HG03457 (cell line): ENCODE results near the gene KY.
"Not testable (repeated sequence)": the region's sequence is repeated elsewhere in the genome, so short reads cannot be mapped to it uniquely, and the experiment has no call there.

Source experiments
- ATAC-seq: cut with Tn5 transposase; IDR thresholded peaks from one replicate; pipeline ENCODE4 v1.9.1; 2021; ENCODE audit warnings: moderate number of reproducible peaks; ENCODE audit not compliant: unreplicated experiment

KY gene

DNA sequence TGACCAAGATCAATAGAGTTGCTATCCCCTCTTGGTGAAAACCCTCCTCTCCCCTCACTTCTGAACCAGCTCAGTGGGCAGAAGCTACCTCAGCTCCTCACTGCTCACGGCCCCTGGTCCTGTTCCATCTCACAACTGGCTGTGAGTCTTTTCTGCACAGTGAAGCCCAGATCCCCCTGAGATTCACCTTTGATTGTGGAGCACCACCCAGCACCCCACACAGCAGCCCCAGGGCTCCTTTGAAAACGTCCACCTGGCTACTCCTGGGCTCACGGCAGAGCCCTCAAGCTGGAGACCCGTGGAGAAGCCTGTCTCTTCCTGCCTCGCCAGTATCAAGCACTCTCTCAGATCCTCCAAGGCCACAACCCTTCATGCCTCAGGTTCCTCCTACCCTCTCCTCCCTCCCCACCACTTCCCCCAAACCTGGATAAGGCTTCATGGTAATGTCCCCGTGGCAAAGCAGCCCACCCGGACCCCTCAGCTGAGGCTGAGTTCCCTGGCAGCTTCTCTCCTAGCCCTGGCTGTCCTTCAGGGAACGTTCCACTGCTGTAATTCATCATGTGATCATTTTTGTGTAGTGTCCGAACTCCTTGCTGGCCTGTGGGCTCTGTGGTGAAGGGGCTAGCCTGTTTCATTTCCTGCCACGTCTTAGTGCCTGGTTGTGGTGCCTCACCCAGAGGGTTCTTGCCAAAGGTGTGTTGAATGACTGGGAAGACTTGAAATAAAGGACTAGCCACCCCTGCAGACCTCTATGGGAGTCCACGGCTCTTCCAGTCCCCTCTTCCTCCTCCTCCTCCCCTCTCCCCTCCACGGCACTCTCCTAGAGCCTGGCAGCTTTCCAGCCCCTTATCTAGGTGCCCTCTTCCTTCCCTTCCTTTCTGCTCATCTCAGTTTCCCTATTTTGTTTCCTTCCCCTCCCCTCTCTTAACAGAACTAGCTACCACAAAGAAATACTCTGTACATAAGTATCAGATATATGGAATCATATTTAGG lies 44.5 kb downstream of the KY start:
- no peak for ATAC-seq

DNA sequence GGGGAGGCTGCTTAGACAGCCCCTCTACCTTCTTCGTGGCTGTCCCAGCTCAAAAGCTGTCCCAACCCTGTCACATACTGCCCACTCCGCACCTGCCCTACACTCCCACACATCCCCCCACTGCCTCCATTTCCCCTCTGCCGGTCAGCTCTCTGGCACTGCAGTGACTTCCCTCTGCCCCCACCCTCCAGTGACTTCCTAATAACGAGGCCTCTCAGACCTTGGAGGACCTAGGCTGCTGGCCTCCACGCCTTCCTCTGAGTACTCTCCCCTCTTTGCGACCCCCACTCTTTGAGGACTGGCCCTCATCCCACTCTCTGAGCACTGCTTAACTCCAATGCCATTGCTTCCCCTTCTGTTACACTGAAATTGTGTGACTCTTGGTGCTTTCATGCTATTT lies 45.3 kb downstream of the KY start:
- ATAC-seq: no peak

DNA sequence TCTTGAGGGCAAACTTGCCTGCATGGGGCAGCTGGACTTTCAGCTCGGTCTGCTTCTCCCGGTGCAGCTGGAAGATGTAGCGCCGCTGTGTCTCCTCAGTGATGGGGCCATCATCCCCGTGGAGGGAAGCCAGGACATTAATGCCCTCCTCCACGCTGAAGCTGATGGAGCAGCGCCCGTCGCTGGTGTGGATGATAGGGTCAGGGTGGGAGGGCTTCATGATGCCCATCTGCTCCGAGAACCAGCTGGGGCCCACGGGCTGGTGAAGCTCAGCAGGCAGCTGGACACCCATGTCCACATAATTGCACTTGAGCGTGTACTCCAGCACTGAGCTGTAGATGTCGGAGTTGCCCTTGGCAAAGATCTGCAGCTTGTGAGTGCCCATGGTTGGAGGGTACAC lies 46.9 kb downstream of the KY start:
- no peak for ATAC-seq

DNA sequence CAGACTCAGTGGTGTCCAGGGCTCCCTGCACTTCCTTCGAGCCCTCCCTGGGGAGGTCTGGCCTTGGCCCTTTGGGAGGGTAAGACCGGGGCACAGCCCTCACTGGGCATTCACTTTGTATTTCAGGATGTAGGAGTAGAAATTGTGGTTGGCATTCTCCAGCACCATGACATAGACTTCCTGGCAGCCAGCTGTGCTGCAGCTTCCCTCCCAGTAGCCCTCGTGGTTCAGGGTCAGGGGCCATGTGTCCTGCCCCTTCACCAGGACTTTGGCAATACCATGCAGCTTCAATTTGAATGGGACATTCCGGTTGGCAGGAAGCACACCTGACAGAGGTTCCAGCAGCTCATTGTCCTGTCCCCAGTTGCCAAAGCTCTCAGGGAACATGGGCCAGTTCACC lies 47.3 kb downstream of the KY start:
- no peak for ATAC-seq

DNA sequence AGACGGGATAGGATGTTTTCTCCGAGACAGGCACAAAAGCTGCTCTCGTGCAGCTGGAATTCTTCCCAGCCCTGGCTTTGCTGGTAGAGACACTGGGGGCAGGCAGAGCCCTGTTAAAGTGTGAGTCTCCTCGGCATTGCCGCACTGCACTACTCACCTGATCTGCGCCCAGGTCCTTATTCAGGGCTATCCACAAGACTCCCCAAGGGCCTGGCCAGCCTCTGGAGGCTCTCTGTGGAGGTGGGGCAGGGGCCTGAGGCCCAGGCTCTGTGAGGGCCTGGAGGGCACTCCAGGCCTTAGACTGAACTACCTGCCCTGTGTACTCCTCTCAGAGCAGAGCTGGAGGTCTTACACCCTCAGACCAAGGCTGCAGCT lies 48.4 kb downstream of the KY start:
- no peak for ATAC-seq

DNA sequence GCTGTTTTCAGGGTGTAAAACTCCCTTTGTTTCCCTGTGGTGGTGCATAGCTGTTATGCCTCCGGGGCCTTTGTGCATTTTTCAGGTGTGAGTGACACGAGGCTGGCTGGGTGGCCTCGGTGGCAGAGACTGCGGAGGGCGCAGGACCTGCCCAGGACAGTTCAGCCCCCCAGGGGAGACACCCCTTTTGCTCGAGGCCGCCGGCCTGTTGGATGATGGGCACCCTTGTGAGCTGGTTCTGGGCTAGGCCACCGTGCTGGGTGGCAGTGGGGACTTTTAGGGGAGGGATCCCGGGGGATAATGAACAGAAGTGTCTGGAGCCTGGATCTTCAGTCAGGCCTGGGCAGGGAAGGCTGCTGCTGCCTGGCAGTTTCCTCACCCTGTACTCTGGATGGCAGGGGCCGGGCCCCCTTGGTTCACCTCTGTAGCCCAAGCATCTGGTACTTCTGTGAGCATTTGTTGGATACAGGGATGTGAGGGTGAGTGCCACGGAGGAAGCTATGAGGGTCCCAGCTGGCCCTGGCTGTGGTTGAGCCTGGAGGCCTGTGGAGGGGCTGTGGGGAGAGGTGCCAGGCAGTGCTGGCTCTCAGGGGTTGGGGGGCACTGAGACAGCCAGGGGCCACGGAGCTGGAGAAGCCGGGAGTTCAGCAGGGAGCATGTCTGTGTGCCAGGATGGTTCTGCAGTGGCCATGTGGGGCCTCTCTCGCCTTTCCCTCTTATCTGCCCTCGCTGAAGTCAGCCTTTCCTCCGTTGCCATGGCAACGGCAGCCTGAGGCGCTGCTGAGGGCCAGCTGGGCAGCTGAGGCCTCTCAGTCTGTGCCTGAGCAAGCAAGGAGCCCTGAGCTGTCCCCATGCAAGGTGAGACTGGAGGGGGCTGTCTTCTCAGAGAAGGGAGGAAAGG lies 49.0 kb downstream of the KY start:
- ATAC-seq: no peak

DNA sequence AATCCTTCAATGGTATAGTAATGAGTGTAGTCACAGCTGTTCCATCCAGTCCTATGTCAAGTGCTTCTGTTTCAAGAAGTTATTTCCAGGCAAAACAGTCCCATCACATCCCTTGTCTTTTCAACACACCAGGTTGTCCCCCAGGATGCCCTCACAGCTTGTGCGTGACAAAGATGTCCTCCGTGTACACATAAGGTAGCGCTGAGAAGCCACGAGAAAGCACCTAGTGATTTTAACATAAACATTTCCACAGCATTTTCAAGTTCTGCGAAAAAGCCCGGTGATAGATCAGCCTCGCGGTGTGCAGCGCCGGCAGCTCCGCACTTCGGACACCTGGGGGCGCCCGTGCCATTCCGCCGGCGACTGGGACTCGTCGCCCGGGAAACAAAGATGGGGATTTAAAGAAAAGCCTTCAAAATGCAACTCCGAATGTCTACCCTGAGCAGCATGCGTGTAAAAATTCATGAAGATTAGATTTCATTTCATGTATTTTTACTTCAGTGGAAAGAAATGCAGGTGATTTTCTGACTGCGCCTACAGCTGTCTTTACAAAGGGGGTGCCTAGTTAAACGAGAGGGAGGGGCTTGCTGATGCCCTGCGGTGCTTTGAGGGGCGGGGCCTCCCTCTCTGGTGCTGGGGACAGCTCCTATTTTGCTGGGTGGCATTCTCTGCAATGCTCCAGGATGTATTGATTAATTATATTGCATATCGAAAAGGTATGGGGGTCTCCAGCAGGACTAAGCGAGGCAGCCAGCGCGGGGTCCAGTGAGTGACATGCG lies 49.9 kb downstream of the KY start:
- ATAC-seq: no peak

DNA sequence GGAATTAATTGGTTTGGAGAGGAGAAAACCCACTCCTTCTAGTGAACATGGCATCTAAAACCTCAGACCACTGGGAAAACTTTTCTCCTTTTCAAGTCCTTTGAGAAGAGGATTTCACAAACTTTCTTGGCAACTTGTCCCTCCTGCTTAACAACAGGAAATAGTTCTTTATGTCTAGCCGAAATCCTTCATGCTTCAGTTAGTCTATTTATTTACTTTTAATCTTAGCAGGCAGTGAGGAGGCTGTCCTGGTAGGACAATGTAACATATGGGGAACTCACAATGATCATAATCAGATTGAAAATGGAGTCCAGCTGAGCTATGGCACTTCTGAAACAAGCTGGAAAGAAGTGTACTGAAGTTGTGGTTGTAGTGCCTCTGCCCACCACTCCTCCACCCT lies 50.6 kb downstream of the KY start:
- ATAC-seq: no peak

DNA sequence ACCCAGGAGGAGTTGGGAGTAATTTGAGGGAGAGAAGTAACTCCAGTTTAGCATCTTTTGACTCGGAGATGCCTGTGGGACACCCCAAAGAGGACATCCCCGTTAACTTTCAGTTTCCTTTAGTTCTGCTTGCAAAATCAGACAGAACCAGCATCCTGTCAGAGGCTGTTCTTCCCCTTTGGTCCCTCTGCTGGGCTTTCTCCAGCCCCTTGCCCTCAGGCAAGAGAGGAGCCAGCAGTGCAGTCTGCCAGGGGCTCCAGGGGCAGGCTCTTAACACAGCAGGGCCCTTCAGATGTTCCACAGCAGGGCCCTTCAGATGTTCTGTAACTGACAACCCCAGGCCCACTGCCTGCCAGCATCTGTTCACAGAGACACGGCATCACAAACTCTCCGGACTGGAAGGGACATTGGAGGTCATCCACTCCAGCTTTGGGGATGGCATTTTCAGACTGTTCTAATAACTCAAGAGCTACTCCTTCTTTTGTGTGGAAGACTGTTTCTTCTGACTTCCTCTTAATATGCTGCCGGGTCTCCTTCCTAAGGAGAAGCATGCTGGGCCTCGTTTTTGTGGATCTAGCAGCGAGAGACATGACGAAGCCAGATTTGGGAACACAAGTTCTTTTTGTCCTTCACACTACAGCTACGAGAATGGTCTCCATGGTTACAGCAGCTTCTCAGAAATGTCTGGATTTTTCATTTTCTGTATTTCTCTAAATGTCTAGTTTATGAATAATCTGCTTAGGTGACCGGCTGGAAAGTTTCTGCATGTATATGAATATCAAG lies 51.9 kb downstream of the KY start:
- no peak for ATAC-seq

DNA sequence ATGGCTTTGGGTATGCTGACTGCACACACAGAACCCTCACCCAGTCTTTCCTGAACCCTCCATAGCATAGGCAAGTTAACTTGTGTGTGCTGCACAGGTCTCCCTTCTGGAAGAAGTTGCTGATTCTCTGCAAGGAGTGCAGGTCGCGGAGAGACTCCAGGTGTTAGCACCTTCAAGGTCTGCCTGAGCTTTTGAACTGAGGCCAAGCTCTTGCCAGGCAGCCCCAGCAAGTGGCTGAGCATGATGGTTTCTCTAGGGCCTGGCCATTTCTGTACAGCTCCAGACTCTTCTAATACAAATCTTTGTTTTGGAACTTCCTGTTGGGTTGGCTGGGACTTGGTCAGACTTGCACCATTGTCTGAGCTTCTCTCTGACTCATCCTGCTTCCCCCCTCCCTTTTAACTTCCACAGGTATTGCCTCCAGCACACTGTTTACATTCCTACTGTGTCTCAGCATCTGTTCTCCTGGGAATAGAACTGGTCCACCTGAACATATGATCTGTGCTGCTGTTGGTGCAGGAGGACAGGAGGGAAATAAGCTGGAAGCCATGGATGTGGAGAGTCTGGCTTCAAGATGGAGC lies 53.3 kb downstream of the KY start:
- no peak for ATAC-seq

DNA sequence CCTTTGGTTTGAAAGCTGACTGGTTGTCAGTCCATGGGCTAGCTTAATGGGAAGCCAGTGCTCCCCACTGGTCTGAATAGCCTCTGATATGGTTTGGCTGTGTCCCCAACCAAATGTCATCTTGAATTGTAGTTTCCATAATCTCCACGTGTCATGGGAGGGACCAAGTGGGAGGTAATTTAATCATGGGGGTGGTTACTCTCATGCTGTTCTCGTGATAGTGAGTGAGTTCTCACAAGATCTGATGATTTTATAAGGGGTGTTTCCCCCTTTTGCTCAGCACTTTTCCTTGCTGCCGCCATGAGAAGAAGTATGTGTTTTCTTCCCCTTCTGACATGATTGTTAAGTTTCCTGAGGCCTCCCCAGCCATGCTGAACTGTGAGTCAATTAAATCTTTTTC lies 55.8 kb downstream of the KY start:
- ATAC-seq: not testable (repeated sequence)

DNA sequence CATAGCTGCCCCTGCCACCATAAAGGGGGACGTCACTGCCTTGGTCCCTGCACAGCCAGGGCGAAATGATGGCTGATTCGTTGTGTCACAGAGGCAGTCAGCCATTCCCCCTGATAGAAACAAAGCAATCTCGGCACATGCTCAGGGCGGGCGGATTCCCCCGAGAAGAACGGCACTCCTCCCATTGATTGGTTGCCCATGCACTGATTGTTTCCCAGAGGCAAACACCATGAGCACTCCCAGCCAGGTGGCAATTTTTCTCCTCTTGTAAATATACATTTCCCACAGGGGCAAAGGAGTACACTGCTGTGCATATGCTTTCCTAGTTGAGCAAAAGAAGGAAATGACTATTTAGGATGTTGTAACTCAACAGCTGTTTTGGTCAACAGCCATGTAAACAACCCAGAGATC lies 56.5 kb downstream of the KY start:
- no peak for ATAC-seq

DNA sequence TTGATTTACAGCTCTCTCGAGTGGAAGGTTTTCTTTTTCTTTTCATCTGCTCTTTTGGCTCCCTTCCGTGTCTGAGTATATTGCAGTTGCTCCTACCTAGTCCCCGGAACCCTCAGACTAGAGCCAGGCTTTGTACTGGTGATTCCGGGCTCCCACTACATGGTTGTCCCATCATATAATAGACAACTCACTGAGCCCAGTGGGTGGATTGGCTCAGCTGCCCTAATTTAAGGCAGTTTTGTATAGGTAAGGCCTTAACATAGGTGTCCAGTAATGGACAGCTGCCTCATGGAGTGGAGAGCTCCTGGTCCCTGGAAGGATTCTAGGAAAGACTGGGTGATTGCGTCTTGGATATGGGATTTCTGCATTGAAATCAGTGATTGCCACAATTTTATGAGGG lies 58.0 kb downstream of the KY start:
- no peak for ATAC-seq

DNA sequence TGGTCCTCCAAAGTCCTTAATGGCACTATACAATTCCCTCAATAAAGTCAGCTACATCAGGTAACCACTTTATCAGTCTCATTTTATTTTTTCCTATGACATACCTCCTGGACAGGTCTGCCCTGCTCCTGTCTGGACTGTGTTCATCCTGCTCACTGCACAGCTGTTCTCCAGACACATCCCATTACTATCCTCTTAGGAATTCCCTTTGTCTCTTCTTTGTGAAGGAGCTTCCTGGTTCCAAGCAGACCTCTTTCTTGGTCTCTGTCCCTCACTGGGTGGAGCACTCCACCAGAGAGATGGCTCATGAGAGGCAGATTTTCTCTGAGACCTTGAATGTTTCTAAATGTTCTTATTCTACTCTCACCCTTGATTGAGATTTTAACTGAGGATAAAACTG lies 60.1 kb downstream of the KY start:
- no peak for ATAC-seq

DNA sequence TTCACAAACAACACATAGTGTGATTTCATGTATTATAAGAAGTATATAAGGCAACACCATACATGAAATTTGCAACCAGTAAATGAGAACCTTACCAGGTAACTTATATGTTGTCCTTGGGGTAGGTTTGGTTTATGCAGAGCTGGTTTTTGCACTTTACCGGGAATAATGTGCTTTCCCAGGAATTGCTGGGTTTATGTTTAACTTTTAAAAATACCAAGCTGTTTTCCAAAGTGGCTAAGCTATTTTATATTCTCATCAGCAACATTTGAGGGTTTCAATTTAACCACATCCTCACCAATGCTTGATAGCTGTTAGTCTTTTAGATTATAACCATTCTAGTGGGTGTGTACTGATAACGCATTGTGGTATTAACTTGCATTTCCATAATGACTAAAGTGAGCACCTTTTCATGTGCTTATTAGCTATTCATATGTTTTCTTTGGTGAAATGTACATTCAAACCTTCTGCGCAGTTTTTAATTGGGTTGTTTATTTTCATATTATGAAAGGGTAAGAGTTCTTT lies 71.6 kb downstream of the KY start:
- ATAC-seq: no peak

DNA sequence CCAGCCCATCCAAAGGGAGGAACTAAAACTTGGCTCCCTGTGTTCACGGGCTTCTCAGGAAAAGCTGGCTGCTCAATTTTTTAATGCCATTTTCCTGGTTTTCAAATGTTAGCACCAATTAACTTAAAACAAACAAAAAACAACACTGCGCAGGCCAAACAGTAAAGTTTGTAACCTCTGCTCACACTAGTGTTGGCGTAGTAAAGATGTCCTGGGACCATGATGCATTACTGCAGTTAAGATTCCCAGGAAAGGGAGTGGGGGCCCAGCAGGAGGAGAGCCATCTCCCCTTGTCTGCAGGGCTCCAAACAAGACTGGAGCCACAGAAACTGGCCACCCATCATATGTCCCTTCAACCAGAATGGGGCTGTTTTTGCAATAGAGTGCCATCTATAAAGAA lies 74.0 kb downstream of the KY start:
- no peak for ATAC-seq

DNA sequence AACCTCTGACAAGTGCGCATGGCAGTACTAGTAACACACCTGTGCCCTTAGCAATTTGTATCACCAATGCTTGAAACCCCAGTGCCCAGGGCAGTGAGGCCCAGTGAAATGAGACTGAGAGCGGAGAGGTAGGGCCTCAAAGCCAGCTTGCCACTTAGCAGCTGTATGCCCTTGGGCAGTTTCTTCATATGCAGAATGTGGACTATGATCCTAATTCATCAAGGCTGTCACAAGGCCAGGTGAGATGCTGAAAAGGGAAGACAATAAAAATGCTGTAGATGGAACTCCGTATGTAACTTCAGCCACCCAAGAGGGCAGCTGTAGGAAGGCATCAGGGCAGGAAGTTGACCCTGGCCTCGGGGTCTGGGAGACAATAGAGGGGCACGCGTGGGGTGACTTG lies 74.4 kb downstream of the KY start:
- no peak for ATAC-seq

DNA sequence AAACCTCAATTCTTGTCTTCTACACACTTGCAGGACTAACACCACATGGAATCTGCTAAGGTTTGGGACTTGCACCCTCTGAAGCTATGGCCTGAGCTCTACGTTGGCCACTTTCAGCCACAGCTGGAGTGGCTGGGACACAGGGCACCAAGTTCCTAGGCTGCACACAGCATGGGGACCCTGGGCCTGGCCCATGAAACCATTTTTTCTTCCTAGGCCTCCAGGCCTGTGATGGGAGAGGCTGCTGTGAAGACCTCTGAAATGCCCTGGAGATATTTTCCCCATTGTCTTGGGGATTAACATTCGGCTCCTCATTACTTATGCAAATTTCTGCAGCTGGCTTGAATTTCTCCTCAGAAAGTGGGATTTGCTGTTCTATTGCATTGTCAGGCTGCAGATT lies 80.9 kb downstream of the KY start:
- not testable (repeated sequence) for ATAC-seq

DNA sequence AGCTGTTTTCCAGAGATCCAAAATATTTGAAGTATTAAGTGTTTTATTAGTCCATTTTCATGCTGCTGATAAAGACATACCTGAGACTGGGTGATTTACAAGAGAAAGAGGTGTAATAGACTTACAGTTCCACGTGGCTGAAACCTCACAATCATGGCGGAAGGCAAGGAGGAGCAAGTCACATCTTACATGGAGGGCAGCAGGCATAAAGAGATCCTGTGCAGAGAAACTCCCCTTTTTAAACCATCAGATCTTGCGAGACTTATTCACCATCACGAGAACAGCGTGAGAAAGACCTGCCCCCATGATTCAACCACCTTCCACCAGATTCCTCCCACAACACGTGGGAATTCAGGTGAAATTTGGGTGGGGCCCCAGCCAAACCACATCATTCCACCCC lies 82.0 kb downstream of the KY start:
- no peak for ATAC-seq

DNA sequence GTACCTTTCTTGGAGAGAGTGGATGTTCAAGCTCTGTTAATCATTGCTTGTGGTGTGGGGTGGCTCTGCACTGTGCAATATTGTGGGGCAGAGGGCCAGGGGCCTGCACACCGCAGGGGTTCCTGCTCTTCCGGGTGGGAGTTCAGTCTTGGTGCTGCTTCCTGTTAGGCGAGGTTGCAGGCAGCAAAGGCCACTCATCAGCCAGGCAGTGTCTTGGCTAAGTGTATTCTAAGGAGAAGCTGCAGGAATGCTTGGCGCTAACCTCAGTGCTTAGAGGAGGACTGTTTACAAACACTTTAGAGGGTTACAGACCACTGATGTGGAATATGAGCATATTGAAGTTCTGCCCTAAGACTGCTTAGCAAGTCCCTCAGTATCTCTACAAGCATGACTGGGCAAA lies 83.2 kb downstream of the KY start:
- no peak for ATAC-seq
